HG02763 (cell line): ENCODE measurements around the gene ST8SIA6.
A peak's percentile ranks its signal among the peaks of the same experiment; 100 is the strongest.
"Not testable (repeated sequence)": the region's sequence is repeated elsewhere in the genome, so short reads cannot be mapped to it uniquely, and the experiment has no call there.

ENCODE experiments used
- ATAC-seq: cut with Tn5 transposase; IDR thresholded peaks from one replicate; pipeline ENCODE4 v1.9.1; 2021; ENCODE audit warnings: mild to moderate bottlenecking, moderate library complexity; ENCODE audit not compliant: unreplicated experiment

ST8SIA6 gene

GRCh38 chr10:17457083-17457482 lies 2.7 kb upstream of the ST8SIA6 start:
- no peak for ATAC-seq

DNA sequence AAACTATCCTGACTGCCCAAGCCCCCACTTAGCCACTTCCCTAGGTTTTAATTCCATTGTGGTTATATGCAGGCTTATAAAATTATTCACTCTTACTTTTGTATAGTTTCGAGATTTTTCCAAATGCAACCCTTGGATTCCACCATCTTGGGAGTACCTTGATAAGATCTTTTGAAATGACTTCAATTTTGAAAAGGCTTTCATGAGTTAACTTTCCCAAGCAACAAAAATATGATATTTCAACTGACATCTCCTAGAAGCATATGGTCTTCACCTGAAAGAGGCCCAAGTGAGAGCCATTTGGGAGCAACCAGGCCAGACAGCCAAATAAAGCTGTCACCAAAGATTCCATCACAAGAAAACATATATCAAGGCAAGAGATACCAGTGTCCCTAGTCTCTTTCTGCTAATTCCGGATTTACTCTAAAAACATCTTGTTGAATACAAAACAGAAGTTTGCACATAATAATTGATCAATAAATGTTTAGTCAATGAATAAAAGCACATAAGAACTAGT lies 1.7 kb upstream of the ST8SIA6 start:
- no peak for ATAC-seq

GRCh38 chr10:17455015-17455520 lies 673 bp upstream of the ST8SIA6 start:
- ATAC-seq, result no peak

GRCh38 chr10:17453373-17454091 lies 863 bp downstream of the ST8SIA6 start:
- no peak for ATAC-seq

DNA sequence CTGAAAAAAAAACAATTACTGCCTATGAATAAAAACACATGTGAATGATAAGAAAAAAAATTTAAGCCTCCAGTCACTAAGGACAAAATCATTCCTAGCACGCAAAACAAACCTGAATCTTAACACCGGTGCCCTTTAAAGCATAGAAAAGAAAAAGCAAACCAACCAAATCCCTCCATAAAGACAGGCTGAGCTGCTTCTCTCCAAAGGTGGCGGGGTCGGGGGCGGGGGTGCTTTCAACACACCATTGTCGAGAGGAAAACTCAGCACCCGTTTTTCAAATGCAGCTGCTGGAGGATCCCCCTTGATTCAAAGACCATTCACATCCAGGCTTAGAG lies 1.4 kb downstream of the ST8SIA6 start:
- no peak for ATAC-seq

- ATAC-seq, result no peak
Observed at GRCh38 chr10:17452060-17452841, 2.1 kb downstream of the ST8SIA6 start.

DNA sequence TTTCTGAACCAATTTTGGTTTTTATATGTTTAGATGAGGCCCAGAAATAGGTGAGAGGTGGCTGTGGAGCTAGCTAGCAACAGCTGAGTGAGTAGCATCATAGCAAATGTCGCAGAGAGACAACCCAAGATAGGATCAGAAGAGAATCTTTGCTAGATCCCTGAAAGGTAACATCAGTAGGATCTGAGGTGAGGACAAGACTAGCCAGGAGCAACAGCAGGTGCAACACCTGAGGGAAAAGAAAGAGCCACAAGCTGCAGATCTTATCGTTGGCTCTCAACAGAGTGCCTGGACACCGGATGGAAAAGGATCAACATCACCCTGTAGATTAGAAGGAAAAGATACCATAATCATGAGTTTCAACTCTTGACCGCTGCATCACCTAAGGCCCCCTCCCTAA lies 4.4 kb downstream of the ST8SIA6 start:
- ATAC-seq, result no peak

DNA sequence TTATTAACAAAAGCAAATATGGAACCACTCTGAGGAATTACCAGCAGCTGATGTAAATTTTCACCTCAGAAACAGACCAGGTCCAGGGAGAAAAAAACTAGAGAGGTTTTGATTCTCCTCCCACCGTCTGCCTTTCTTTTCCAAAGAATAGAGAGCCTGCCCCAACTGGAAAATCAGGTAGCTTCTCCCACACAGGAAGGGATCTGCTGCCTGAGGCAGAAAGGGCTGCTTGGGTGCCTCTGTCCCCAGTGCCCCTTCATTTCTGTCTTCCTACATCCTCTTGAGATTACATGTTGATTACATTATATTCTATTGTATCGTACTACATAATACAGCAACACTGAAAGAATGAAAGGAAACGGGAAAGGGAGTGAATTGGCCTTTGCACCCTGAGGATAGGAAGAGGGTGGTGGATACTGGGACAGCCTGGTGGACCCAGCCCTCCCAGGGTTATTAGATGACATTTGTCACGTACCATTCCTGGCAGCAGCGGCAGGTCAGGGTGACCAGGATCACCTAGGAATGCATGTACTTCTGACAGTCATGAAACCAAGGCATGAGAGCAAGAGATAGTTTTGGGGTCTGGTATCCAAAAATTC lies 8.9 kb downstream of the ST8SIA6 start:
- no peak for ATAC-seq

- no peak for ATAC-seq
Observed at GRCh38 chr10:17444388-17444714, 10.0 kb downstream of the ST8SIA6 start.

- ATAC-seq, result peak; percentile 90
Observed at GRCh38 chr10:17443707-17444387, 10.5 kb downstream of the ST8SIA6 start.

DNA sequence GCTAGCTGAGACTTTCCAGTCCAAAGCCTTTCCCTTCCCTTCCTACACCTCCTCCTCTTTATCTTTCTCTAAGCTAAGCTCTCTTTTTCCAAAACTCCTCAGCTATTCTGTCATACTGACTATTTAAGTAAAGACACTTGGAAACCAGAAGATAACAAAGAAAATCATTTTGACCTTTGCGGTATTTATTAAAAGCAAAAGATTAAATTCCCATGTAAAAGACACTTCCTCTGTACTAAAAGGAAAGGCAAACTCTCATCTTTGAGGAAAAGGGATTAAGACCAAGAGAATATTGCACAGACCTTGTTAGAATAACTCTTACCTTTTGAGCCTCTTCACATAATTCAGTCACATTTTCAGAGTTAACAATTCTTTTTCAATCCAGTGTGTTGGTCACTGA lies 15.8 kb downstream of the ST8SIA6 start:
- no peak for ATAC-seq

DNA sequence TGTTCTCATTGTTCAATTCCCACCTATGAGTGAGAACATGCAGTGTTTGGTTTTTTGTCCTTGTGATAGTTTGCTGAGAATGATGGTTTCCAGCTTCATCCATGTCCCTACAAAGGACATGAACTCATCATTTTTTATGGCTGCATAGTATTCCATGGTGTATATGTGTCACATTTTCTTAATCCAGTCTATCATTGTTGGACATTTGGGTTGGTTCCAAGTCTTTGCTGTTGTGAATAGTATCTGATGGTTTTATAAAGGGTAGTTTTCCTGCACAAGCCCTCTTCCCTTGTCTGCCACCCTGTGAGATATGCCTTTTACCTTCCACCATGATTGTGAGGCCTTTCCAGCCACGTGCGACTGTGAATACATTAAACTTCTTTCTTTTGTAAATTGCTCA lies 17.8 kb downstream of the ST8SIA6 start:
- ATAC-seq, result not testable (repeated sequence)

- ATAC-seq, result no peak
Observed at GRCh38 chr10:17435953-17436352, 18.4 kb downstream of the ST8SIA6 start.

DNA sequence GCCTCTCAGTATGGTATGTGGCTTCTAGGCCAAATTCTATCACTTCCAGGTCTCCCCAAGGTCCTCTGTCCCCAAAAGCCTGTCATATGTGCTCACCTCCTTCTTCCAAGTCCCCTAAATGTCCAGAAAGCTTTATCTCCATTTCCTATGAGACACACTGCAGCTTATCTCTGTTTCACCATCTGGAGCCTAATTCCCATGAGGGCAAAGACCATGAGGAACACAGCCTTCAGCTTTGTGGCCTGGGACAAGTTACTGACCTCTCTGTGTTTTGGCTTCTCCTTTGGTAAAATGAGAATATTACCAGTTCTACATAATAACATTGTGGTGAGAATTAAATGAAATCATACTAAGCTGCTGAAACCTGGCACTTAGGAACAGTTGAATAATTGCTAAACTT lies 19.2 kb downstream of the ST8SIA6 start:
- no peak for ATAC-seq

GRCh38 chr10:17432723-17433122 lies 21.7 kb downstream of the ST8SIA6 start:
- ATAC-seq, result no peak

DNA sequence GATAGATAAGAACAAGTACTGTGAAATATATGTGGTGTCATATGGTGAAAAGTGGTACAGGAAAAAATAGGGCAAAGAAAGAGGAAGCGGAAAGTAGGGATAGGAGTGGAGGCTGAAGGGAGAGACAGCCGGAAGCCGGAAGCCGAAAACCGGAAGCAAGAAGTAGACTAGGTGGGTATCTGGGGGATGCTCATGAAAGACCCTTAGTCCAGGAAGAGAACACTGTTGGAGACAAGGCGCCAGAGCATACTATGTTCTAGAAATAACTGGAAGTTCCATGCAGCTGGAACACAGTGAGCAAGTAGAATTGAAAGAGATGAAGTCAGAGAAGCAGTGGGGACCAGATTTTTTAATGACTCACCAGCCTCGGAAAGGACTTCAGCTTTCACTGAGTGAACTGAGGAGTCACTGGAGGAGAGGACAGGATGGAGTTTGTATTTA lies 22.5 kb downstream of the ST8SIA6 start:
- ATAC-seq, result no peak

DNA sequence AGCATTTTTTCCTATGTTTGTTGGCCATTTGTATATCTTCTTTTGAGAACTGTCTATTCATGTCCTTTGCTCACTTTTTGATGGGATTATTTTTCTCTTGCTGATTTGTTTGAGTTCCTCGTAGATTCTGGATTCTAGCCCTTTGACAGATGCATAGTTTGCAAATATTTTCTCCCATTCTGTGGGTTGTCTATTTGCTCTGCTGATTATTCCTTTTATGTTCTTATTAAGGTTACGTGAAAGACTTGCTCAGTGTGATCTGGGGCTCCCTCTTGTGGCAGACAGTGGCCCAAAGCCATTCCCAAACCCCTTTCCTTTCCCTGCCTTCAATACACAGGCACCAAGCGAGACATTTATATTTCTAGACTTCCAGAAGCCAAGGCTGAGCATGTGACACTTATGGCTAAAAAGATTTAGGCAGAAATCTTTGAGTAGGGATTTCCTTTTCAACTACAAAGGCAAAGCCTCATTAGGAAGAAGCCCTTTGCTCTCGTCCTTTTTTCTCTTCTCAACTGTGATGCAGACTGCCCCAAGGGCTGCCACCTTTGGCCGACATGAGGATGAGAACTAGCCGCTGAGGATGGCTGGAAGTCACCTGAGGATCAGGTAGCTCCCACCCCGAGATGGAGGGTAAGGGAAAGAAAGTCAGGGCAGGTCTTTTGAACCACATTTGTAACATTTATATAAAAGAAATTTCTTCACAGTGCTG lies 23.6 kb downstream of the ST8SIA6 start:
- no peak for ATAC-seq

- ATAC-seq, result no peak
Observed at GRCh38 chr10:17429490-17429889, 24.9 kb downstream of the ST8SIA6 start.

DNA sequence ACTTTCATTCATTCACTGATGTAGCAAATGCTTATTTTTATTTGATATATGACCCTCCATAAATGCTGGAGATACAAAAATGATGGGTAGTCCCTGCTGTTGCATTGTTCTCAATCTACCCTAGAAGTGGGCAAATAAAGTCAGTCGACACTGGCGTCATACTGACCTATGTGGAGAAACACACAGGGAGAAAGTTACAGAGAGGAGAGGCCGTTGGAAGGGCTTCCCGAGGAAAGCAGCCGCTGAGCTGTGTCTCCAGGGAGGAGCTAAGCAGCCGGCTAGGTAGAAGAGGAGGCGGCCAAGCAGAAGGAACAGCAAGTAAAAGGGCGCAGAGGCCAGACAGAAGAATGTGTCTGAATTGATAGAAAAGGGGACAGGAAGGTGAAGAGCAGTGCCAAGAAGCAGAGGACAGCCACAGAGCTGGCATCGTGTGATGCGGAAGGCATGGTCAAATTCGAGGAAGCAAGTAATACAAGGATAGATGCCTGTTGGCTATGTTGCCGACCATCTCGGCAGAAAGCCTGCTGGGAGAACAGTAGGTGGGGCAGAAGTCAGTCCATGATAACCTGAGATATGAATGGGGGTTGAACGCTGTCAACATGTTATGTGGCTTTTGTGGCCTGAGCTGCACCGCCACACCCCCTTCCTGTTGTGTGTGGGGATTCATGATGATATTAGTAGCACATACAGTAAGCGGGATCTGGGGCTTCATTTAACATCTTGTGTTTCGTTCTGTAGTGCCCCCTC lies 25.9 kb downstream of the ST8SIA6 start:
- ATAC-seq, result peak; percentile 58
